WTC11 (cell line): ENCODE data around the gene RPS5. TPM values are rescaled to one million over a fixed set of nuclear protein-coding genes. Genes with fewer than 3 reads are reported as not detected.
A peak's percentile ranks its signal among the peaks of the same experiment; 100 is the strongest.

Experiments
- ATAC-seq: fragments of 200-7000 bp; cut with Tn5 transposase; 2 replicates; pipeline ENCODE4 v1.10.0; 2021; ENCODE audit warnings: mild to moderate bottlenecking, moderate library complexity
- CTCF ChIA-PET: fragments of 300-600 bp; sonication (Branson Sonifier 250); formaldehyde crosslinking; loops from one replicate; lab custom pipeline; 2021; ENCODE audit warnings: antibody characterized with exemption; lab: Charles Lee
- POLR2A ChIA-PET: fragments of 350-600 bp; sonication (Branson Sonifier 250); formaldehyde crosslinking; loops from one replicate; lab custom pipeline; 2021; ENCODE audit warnings: antibody characterized with exemption; lab: Charles Lee
- DNase-seq: peaks from one replicate; pipeline ENCODE4 v3.0.0; 2021; ENCODE audit warnings: low spot score
- H3K27ac Mint-ChIP-seq: 2 replicates; pipeline ENCODE4 v1.8.0; 2021; ENCODE audit warnings: mixed read lengths
- H3K27me3 Mint-ChIP-seq: 2 replicates; pipeline ENCODE4 v1.8.0; 2021; ENCODE audit warnings: low read depth, mild to moderate bottlenecking, moderate library complexity, mixed read lengths
- H3K36me3 Mint-ChIP-seq: 2 replicates; pipeline ENCODE4 v1.8.0; 2021; ENCODE audit warnings: mixed read lengths
- H3K4me1 Mint-ChIP-seq: 2 replicates; pipeline ENCODE4 v1.8.0; 2022; ENCODE audit warnings: mixed read lengths
- H3K4me3 Mint-ChIP-seq: 2 replicates; pipeline ENCODE4 v1.8.0; 2021; ENCODE audit warnings: mild to moderate bottlenecking, moderate library complexity, mixed read lengths
- H3K9me3 Mint-ChIP-seq: 2 replicates; pipeline ENCODE4 v1.8.0; 2021; ENCODE audit warnings: mixed read lengths
- EMX1 ChIP-seq: fragments of 250-450 bp; sonication (Bioruptor Pico); IDR thresholded peaks from 2 replicates; pipeline ENCODE4 v1.8.0; 2021; ENCODE audit warnings: mild to moderate bottlenecking
- ETV6 ChIP-seq: sonication (generic); formaldehyde crosslinking; IDR thresholded peaks from 2 replicates; pipeline ENCODE4 v1.8.1; 2022; ENCODE audit warnings: mild to moderate bottlenecking, missing genetic modification reagents
- FOXJ3 ChIP-seq: sonication (generic); formaldehyde crosslinking; IDR thresholded peaks from 2 replicates; pipeline ENCODE4 v1.9.0; 2021; ENCODE audit warnings: missing genetic modification reagents, mild to moderate bottlenecking, borderline replicate concordance
- FOXP1 ChIP-seq: sonication (generic); formaldehyde crosslinking; IDR thresholded peaks from 2 replicates; pipeline ENCODE4 v1.8.0; 2022; ENCODE audit warnings: missing genetic modification reagents, mild to moderate bottlenecking, moderate library complexity, borderline replicate concordance
- GRHL2 ChIP-seq: fragments of 250-450 bp; sonication (Bioruptor Pico); IDR thresholded peaks from 2 replicates; pipeline ENCODE4 v1.8.0; 2022; ENCODE audit warnings: mild to moderate bottlenecking, moderate library complexity; ENCODE audit not compliant: insufficient replicate concordance, severe bottlenecking
- KAT7 ChIP-seq: sonication (generic); formaldehyde crosslinking; IDR thresholded peaks from 2 replicates; pipeline ENCODE4 v1.8.1; 2023; ENCODE audit warnings: missing genetic modification reagents, mild to moderate bottlenecking, borderline replicate concordance
- MXD4 ChIP-seq: fragments of 250-450 bp; sonication (Bioruptor Pico); IDR thresholded peaks from 2 replicates; pipeline ENCODE4 v1.8.0; 2021; ENCODE audit warnings: mild to moderate bottlenecking, moderate library complexity, borderline replicate concordance
- MYBL2 ChIP-seq: sonication (generic); formaldehyde crosslinking; IDR thresholded peaks from 2 replicates; pipeline ENCODE4 v1.8.1; 2023; ENCODE audit warnings: mild to moderate bottlenecking, moderate library complexity, missing genetic modification reagents
- NFE2L1 ChIP-seq: sonication (generic); formaldehyde crosslinking; IDR thresholded peaks from 2 replicates; pipeline ENCODE4 v1.8.1; 2023; ENCODE audit warnings: missing genetic modification reagents
- NR1H2 ChIP-seq: sonication (generic); formaldehyde crosslinking; IDR thresholded peaks from 2 replicates; pipeline ENCODE4 v1.9.0; 2021; ENCODE audit warnings: mild to moderate bottlenecking, moderate library complexity, missing genetic modification reagents
- NR3C1 ChIP-seq: sonication (generic); formaldehyde crosslinking; conservative IDR thresholded peaks from 2 replicates; pipeline ENCODE4 v1.8.1; 2023; ENCODE audit warnings: low read depth, mild to moderate bottlenecking, missing genetic modification reagents
- RORB ChIP-seq: fragments of 250-450 bp; sonication (Bioruptor Pico); IDR thresholded peaks from 2 replicates; pipeline ENCODE4 v1.9.0; 2021; ENCODE audit warnings: mild to moderate bottlenecking
- SMAD3 ChIP-seq: sonication (generic); formaldehyde crosslinking; IDR thresholded peaks from 2 replicates; pipeline ENCODE4 v1.8.0; 2022; ENCODE audit warnings: missing genetic modification reagents, mild to moderate bottlenecking, borderline replicate concordance
- SMAD4 ChIP-seq: sonication (generic); formaldehyde crosslinking; IDR thresholded peaks from 2 replicates; pipeline ENCODE4 v1.8.0; 2022; ENCODE audit warnings: mild to moderate bottlenecking, missing genetic modification reagents
- TCF7 ChIP-seq: sonication (generic); formaldehyde crosslinking; IDR thresholded peaks from 2 replicates; pipeline ENCODE4 v1.8.0; 2022; ENCODE audit warnings: mild to moderate bottlenecking, low read depth, missing genetic modification reagents, moderate library complexity
- TP53 ChIP-seq: sonication (generic); formaldehyde crosslinking; IDR thresholded peaks from 2 replicates; pipeline ENCODE4 v1.8.1; 2023; ENCODE audit warnings: mild to moderate bottlenecking, missing genetic modification reagents
- ZNF121 ChIP-seq: sonication (generic); formaldehyde crosslinking; IDR thresholded peaks from 2 replicates; pipeline ENCODE4 v1.8.0; 2023; ENCODE audit warnings: missing genetic modification reagents
- ZNF219 ChIP-seq: sonication (generic); formaldehyde crosslinking; IDR thresholded peaks from 2 replicates; pipeline ENCODE4 v1.8.0; 2023; ENCODE audit warnings: missing genetic modification reagents, mild to moderate bottlenecking, borderline replicate concordance
- ZNF416 ChIP-seq: fragments of 250-450 bp; sonication (Bioruptor Pico); IDR thresholded peaks from 2 replicates; pipeline ENCODE4 v1.9.0; 2021; ENCODE audit warnings: mild to moderate bottlenecking, inconsistent platforms
- ZNF671 ChIP-seq: fragments of 250-450 bp; sonication (Bioruptor Pico); IDR thresholded peaks from 2 replicates; pipeline ENCODE4 v1.8.0; 2021; ENCODE audit warnings: mild to moderate bottlenecking
- total RNA-seq: library from RNA; stranded (reverse); gene quantifications from 3 replicates; pipeline ENCODE4 v1.2.3, GENCODE V29; 2021
- TF ChIP-seq, protein P1 (sequence below): sonication (generic); formaldehyde crosslinking; conservative IDR thresholded peaks from 2 replicates; pipeline ENCODE4 v1.8.1; 2022; ENCODE audit warnings: mild to moderate bottlenecking, missing genetic modification reagents
- TF ChIP-seq, protein P2 (sequence below): sonication (generic); formaldehyde crosslinking; IDR thresholded peaks from 2 replicates; pipeline ENCODE4 v1.8.1; 2023; ENCODE audit warnings: mild to moderate bottlenecking, missing genetic modification reagents
- TF ChIP-seq, protein P3 (sequence below): sonication (generic); formaldehyde crosslinking; IDR thresholded peaks from 2 replicates; pipeline ENCODE4 v1.8.1; 2022; ENCODE audit warnings: low read depth, missing genetic modification reagents, borderline replicate concordance
- TF ChIP-seq, protein P4 (sequence below): fragments of 200-600 bp; IDR thresholded peaks from 2 replicates; pipeline ENCODE4 v1.8.0; 2022; ENCODE audit warnings: antibody characterized with exemption
- TF ChIP-seq, protein P5 (sequence below): sonication (generic); formaldehyde crosslinking; IDR thresholded peaks from 2 replicates; pipeline ENCODE4 v1.8.1; 2023; ENCODE audit warnings: mild to moderate bottlenecking, missing genetic modification reagents, moderate library complexity
- TF ChIP-seq, protein P6 (sequence below): sonication (generic); formaldehyde crosslinking; IDR thresholded peaks from 2 replicates; pipeline ENCODE4 v1.8.0; 2022; ENCODE audit warnings: mild to moderate bottlenecking, missing genetic modification reagents
- TF ChIP-seq, protein P7 (sequence below): sonication (generic); formaldehyde crosslinking; IDR thresholded peaks from 2 replicates; pipeline ENCODE4 v1.8.1; 2022; ENCODE audit warnings: mild to moderate bottlenecking, moderate library complexity, missing genetic modification reagents

Gene RPS5
- total RNA-seq, 1 experiment from 2014 or later: 1,502 TPM

DNA sequence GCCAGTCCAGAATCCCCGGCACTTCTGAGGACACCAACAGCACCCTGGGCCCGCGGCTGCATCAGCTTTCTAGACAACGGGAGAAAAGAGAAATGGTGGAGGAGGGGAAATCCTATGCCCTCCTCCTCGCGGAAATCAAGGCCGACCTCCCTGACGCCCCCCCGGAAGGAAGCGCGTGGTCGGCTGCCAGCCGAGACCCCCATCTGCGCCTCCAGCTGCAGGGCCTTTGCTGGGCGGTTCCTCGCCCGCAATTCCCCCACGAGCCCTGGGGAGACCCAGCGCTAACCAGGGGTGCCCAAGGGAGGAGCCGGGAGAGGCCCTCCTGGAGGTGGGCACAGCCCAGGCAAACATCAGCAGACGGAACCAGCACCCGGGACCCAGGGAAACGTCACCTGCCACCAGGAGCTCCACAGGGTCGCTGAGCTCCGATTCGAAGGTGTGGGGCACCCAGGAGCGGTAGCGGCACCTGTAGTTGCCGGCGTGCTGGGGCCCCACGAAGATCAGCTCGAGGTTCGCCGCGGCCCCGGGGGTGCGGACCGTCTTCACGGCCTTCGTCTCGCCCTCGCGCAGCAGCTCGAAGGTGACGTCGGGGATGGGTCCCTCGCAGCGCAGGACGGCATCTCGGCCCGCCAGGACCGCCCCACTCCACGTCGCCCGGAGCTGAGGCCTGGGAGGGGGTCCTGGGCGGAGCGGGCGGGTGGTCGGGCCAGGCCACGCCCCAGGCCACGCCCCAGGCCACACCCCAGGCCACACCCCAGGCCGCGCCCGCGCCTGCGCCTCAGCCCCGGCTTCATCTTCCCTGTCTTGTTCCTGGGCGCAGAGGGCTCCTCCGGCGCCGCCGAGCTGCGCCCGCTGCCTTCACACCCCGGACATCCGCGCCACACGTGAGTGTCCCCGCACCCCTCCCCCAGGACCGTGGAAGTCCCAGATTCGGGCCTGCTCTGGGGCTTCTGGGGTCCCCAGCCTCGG lies 39.8 kb upstream of the RPS5 start:
- no peaks in the 10 kb centered on the region; the same call in 1 of the 2 replicates for H3K9me3 Mint-ChIP-seq
- H3K36me3 Mint-ChIP-seq: no peaks in the 10 kb centered on the region
- H3K4me1 Mint-ChIP-seq: peaks cover 3% of the 10 kb centered on the region; the same call in 1 of the 2 replicates
- peak overlapping the region; percentile 93 for H3K4me3 Mint-ChIP-seq
- peak; percentile 96 for ATAC-seq
- DNase-seq: peak; percentile 67
- CTCF ChIA-PET: interaction anchor here (0.6 to 3.2 kb wide), 10 partner anchors 8 to 167 kb away, joined by 3 to 22 read pairs (median 5); partner anchors contain the start of genes ZNF497, ZNF8 and ZSCAN22
- H3K27ac Mint-ChIP-seq: no peak overlapping the region
- POLR2A ChIA-PET: interaction anchor here (2.9 kb wide), 1 partner anchor 16 kb away, joined by 25 read pairs; the partner anchor contains the start of gene ZNF497
- peaks cover 57% of the 10 kb centered on the region for H3K27me3 Mint-ChIP-seq
- TF ChIP-seq NR1H2 (CRISPR knock-in tag) (no peak), NFE2L1 (CRISPR knock-in tag) (no peak), SMAD3 (no peak), ZNF219 (no peak), ZNF121 (no peak), MYBL2 (no peak; the same call in 1 of the 2 replicates), EMX1 (CRISPR knock-in tag) (no peak), SMAD4 (CRISPR knock-in tag) (no peak), KAT7 (no peak), TP53 (CRISPR knock-in tag) (peak; percentile 52; the same call in 1 of the 2 replicates), RORB (no peak), FOXJ3 (CRISPR knock-in tag) (no peak), TCF7 (CRISPR knock-in tag) (no peak), FOXP1 (peak; percentile 87; the same call in 1 of the 2 replicates), NR3C1 (CRISPR knock-in tag) (no peak), ETV6 (peak; percentile 39; the same call in 1 of the 2 replicates), ZNF416 (no peak), GRHL2 (no peak), MXD4 (no peak), ZNF671 (CRISPR knock-in tag) (no peak)
- TF ChIP-seq, protein P1, sequence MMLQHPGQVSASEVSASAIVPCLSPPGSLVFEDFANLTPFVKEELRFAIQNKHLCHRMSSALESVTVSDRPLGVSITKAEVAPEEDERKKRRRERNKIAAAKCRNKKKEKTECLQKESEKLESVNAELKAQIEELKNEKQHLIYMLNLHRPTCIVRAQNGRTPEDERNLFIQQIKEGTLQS (CRISPR knock-in tag): no peak
- TF ChIP-seq, protein P2, sequence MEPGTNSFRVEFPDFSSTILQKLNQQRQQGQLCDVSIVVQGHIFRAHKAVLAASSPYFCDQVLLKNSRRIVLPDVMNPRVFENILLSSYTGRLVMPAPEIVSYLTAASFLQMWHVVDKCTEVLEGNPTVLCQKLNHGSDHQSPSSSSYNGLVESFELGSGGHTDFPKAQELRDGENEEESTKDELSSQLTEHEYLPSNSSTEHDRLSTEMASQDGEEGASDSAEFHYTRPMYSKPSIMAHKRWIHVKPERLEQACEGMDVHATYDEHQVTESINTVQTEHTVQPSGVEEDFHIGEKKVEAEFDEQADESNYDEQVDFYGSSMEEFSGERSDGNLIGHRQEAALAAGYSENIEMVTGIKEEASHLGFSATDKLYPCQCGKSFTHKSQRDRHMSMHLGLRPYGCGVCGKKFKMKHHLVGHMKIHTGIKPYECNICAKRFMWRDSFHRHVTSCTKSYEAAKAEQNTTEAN: peak; percentile 71; the same call in 1 of the 2 replicates
- TF ChIP-seq, protein P3, sequence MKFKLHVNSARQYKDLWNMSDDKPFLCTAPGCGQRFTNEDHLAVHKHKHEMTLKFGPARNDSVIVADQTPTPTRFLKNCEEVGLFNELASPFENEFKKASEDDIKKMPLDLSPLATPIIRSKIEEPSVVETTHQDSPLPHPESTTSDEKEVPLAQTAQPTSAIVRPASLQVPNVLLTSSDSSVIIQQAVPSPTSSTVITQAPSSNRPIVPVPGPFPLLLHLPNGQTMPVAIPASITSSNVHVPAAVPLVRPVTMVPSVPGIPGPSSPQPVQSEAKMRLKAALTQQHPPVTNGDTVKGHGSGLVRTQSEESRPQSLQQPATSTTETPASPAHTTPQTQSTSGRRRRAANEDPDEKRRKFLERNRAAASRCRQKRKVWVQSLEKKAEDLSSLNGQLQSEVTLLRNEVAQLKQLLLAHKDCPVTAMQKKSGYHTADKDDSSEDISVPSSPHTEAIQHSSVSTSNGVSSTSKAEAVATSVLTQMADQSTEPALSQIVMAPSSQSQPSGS: no peak
- TF ChIP-seq, protein P4, sequence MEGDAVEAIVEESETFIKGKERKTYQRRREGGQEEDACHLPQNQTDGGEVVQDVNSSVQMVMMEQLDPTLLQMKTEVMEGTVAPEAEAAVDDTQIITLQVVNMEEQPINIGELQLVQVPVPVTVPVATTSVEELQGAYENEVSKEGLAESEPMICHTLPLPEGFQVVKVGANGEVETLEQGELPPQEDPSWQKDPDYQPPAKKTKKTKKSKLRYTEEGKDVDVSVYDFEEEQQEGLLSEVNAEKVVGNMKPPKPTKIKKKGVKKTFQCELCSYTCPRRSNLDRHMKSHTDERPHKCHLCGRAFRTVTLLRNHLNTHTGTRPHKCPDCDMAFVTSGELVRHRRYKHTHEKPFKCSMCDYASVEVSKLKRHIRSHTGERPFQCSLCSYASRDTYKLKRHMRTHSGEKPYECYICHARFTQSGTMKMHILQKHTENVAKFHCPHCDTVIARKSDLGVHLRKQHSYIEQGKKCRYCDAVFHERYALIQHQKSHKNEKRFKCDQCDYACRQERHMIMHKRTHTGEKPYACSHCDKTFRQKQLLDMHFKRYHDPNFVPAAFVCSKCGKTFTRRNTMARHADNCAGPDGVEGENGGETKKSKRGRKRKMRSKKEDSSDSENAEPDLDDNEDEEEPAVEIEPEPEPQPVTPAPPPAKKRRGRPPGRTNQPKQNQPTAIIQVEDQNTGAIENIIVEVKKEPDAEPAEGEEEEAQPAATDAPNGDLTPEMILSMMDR: no peak
- TF ChIP-seq, protein P5, sequence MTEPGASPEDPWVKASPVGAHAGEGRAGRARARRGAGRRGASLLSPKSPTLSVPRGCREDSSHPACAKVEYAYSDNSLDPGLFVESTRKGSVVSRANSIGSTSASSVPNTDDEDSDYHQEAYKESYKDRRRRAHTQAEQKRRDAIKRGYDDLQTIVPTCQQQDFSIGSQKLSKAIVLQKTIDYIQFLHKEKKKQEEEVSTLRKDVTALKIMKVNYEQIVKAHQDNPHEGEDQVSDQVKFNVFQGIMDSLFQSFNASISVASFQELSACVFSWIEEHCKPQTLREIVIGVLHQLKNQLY (CRISPR knock-in tag): no peak
- TF ChIP-seq, protein P6, sequence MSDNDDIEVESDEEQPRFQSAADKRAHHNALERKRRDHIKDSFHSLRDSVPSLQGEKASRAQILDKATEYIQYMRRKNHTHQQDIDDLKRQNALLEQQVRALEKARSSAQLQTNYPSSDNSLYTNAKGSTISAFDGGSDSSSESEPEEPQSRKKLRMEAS: peak; percentile 72; the same call in 1 of the 2 replicates
- TF ChIP-seq, protein P7, sequence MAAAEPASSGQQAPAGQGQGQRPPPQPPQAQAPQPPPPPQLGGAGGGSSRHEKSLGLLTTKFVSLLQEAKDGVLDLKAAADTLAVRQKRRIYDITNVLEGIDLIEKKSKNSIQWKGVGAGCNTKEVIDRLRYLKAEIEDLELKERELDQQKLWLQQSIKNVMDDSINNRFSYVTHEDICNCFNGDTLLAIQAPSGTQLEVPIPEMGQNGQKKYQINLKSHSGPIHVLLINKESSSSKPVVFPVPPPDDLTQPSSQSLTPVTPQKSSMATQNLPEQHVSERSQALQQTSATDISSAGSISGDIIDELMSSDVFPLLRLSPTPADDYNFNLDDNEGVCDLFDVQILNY (CRISPR knock-in tag): peak; percentile 38; the same call in 1 of the 2 replicates
